Epithelial cell of alveolus of lung (primary cell): ENCODE measurements around the gene FKBP5. TPM values are rescaled to one million over a fixed set of nuclear protein-coding genes. Genes with fewer than 3 reads are reported as not detected.

ENCODE experiments used
- total RNA-seq: library from RNA; depleted of rRNA; stranded (reverse); fragments of >200 nt; gene quantifications from 2 replicates; pipeline ENCODE4 v1.2.1, GENCODE V29; 2015

The FKBP5 gene
- total RNA-seq: 94.8 and 143 TPM in 2 replicates

GRCh38 chr6:35688605-35689322 lies at the start of gene FKBP5:
FKBP5 (minus strand) TSS chr6:35688915; CDS start chr6:35642824, 46,091 bp downstream.

GRCh38 chr6:35736982-35737412 lies 48.3 kb upstream of the FKBP5 start, which contains the start of gene ARMC12:
ARMC12 (plus strand) TSS chr6:35737032; CDS start chr6:35737109, 77 bp downstream.

Other genes starting within 250 kb of the FKBP5 start
- 4.6 and 9.4 TPM in 2 replicates for gene FANCE, start 236.6 kb downstream of the FKBP5 start, total RNA-seq
- 2,141 and 2,306 TPM in 2 replicates for gene RPL10A, start 220.5 kb downstream of the FKBP5 start, total RNA-seq
- gene TEAD3, start 191.8 kb downstream of the FKBP5 start, total RNA-seq: 29.6 and 33.4 TPM in 2 replicates
- gene TULP1, start 176.0 kb downstream of the FKBP5 start, total RNA-seq: 0.24 TPM in 1 of 2 replicates, not detected in the other
- 0.13 and 3.9 TPM in 2 replicates for gene ARMC12, start 48.1 kb upstream of the FKBP5 start, total RNA-seq
- gene CLPSL2, start 87.7 kb upstream of the FKBP5 start, total RNA-seq: not detected in 2 replicates
- gene CLPSL1, start 92.1 kb upstream of the FKBP5 start, total RNA-seq: not detected in 2 replicates
- not detected in 2 replicates for gene CLPS, start 108.4 kb upstream of the FKBP5 start, total RNA-seq
- gene LHFPL5, start 116.4 kb upstream of the FKBP5 start, total RNA-seq: not detected in 2 replicates
- 51.3 and 57.2 TPM in 2 replicates for gene SRPK1, start 232.2 kb upstream of the FKBP5 start, total RNA-seq